Panc1 (cell line): ENCODE results near the gene ARHGEF7. TPM values are rescaled to one million over a fixed set of nuclear protein-coding genes. Genes with fewer than 3 reads are reported as not detected.
"Not testable (repeated sequence)": the region's sequence is repeated elsewhere in the genome, so short reads cannot be mapped to it uniquely, and the experiment has no call there.

Source experiments
- ATAC-seq: fragments of 200-7000 bp; cut with Tn5 transposase; 2 replicates; pipeline ENCODE4 v1.9.1; 2020; ENCODE audit warnings: mild to moderate bottlenecking, moderate library complexity
- BruUV-seq: library from RNA; stranded (reverse); fragments of 400-500 nt; replicated peaks from 2 replicates; lab custom pipeline; 2021; lab: Mats Ljungman, UMichigan
- CTCF ChIA-PET: fragments of 300-600 bp; sonication (Branson Sonifier 250); formaldehyde crosslinking; loops from one replicate; lab custom pipeline; 2022; ENCODE audit warnings: antibody characterized with exemption; lab: Charles Lee
- POLR2A ChIA-PET: fragments of 300-600 bp; sonication (Branson Sonifier 250); formaldehyde crosslinking; loops from one replicate; lab custom pipeline; 2022; ENCODE audit warnings: antibody characterized with exemption; lab: Charles Lee
- DNase-seq: peaks from one replicate; pipeline ENCODE4 v3.0.0-alpha.2; 2010; ENCODE audit warnings: low read depth, low spot score
- H3K27ac ChIP-seq: 2 replicates; pipeline ENCODE4 v1.5.1; 2011; ENCODE audit warnings: mild to moderate bottlenecking, low read length, inconsistent platforms
- H3K27me3 ChIP-seq: fragments of 200-500 bp; sonication (Bioruptor generic); 2 replicates; pipeline ENCODE4 v1.6.0; 2014; ENCODE audit warnings: low read length, inconsistent platforms; ENCODE audit not compliant: control insufficient read depth, insufficient read depth
- H3K36me3 ChIP-seq: fragments of 200-500 bp; sonication (Bioruptor generic); 2 replicates; pipeline ENCODE4 v1.5.1; 2014; ENCODE audit warnings: inconsistent platforms, mild to moderate bottlenecking, low read length, moderate library complexity; ENCODE audit not compliant: control insufficient read depth, insufficient read depth
- H3K4me1 ChIP-seq: 2 replicates; pipeline ENCODE4 v1.5.1; 2011; ENCODE audit warnings: inconsistent platforms, mild to moderate bottlenecking, low read length, moderate library complexity; ENCODE audit not compliant: control insufficient read depth, insufficient read depth
- H3K4me3 ChIP-seq, 2 experiments: 2 replicates each; pipeline ENCODE4 v1.5.1; 2011 to 2012; ENCODE audit warnings: low read depth in 2 of 2, low read length in 2 of 2, mild to moderate bottlenecking in 2 of 2, inconsistent platforms in 1 of 2, moderate library complexity in 1 of 2
- H3K9me3 ChIP-seq: fragments of 200-500 bp; sonication (Bioruptor generic); 2 replicates; pipeline ENCODE4 v1.5.1; 2014; ENCODE audit warnings: low read depth, mild to moderate bottlenecking, inconsistent platforms, low read length, moderate library complexity; ENCODE audit not compliant: control insufficient read depth, insufficient read depth
- CTCF ChIP-seq: fragments of 450-650 bp; IDR thresholded peaks from 2 replicates; pipeline ENCODE4 v1.5.1; 2017; ENCODE audit warnings: mild to moderate bottlenecking
- POLR2AphosphoS5 ChIP-seq: IDR thresholded peaks from 2 replicates; pipeline ENCODE4 v1.6.1; 2012; ENCODE audit warnings: mild to moderate bottlenecking, low read depth, low read length, moderate library complexity
- SIN3A ChIP-seq: IDR thresholded peaks from 2 replicates; pipeline ENCODE4 v1.6.1; 2012; ENCODE audit warnings: low read depth, mild to moderate bottlenecking, low read length, moderate library complexity, borderline replicate concordance; ENCODE audit not compliant: insufficient read depth
- TCF7L2 ChIP-seq: IDR thresholded peaks from 2 replicates; pipeline ENCODE4 v1.6.1; 2011; ENCODE audit warnings: mild to moderate bottlenecking, low read depth, low read length, inconsistent platforms
- in situ Hi-C: cut with HindIII; loops from 2 replicates; pipeline ENCODE4 v1.10.0; 2016; ENCODE audit warnings: low sequenced_read_pairs, low pct_unique_long_range_greater_than_20kb
- intact Hi-C: fragments of 100-400 bp; cut with micrococcal nuclease; formaldehyde crosslinking; loops from one replicate; pipeline ENCODE4 v1.10.0; 2022; ENCODE audit not compliant: unreplicated experiment
- total RNA-seq: library from RNA; stranded (reverse); gene quantifications from one replicate; pipeline ENCODE4 v1.2.1, GENCODE V29; 2021; ENCODE audit not compliant: unreplicated experiment
- TF ChIP-seq, protein P1 (sequence below), 2 experiments: IDR thresholded peaks; 2 replicates each; pipeline ENCODE4 v1.6.1; 2011 to 2012; ENCODE audit warnings: low read depth in 2 of 2, control low read depth in 1 of 2, low read length in 1 of 2, mild to moderate bottlenecking in 1 of 2, moderate library complexity in 1 of 2; ENCODE audit not compliant: insufficient read depth in 1 of 2

The ARHGEF7 gene
- total RNA-seq, 1 experiment from 2014 or later: 36.4 TPM

DNA sequence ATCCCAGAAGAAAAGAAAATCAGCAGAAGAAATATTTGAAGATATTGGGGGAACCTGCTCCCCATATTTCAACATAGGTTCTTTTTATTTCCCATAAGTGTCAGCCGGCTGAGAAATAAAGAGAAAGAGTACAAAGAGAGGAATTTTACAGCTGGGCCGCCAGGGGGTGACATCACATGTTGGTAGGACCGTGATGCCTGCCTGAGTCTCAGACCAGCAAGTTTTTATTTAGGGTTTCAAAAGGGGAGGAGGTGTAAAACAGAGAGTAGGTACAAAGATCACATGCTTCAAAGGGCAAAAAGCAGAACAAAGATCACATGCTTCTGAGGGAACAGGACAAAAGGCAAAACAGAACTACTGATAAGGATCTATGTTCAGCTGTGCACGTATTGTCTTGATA, 44.0 kb upstream of the ARHGEF7 start:
- H3K9me3 ChIP-seq, H3K4me3 ChIP-seq, ATAC-seq, intact Hi-C loops, POLR2A ChIA-PET, H3K36me3 ChIP-seq, H3K27ac ChIP-seq, H3K4me1 ChIP-seq, in situ Hi-C loops, BruUV-seq, DNase-seq, CTCF ChIA-PET, H3K27me3 ChIP-seq: not testable (repeated sequence)
- TF ChIP-seq CTCF: peak; percentile 12; the same call in 1 of the 2 replicates

DNA sequence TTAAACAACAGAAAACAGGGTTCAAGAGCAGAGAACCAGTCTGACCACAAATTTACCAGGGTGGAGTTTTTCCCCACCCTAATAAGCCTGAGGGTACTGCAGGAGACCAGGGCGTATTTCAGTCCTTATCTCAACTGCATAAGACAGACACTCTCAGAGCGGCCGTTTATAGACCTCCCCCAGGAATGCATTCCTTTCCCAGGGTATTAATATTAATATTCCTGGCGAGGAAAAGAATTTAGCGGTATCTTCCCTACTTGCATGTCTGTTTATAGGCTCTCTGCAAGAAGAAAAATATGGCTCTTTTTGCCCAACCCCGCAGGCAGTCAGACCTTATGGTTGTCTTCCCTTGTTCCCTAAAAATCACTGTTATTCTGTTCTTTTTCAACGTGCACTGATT, 43.6 kb upstream of the ARHGEF7 start:
- ATAC-seq, H3K27me3 ChIP-seq, CTCF ChIA-PET, in situ Hi-C loops, H3K9me3 ChIP-seq, H3K27ac ChIP-seq, H3K36me3 ChIP-seq, POLR2A ChIA-PET, intact Hi-C loops, H3K4me3 ChIP-seq, BruUV-seq, H3K4me1 ChIP-seq, DNase-seq: not testable (repeated sequence)

DNA sequence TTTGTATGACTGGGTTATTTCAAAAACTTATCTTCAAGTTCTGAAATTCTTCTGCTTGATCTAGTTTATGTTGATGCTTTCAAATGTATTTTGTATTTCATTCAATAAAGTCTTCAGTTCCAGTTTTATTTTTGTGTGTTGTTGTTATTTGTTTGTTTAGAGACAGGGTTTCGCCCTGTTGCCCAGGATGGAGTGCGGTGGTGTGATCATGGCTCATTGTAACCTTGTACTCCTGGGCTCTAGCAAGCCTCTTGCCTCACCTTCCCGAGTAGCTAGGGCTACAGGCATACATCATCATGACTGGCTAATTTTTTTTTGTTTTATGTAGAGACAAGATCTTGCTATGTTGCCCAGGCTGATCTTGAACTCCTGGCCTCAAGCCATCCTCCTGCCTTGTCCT, 40.3 kb upstream of the ARHGEF7 start:
- no peaks in the 10 kb centered on the region for H3K4me1 ChIP-seq
- H3K27ac ChIP-seq: no peak overlapping the region
- H3K36me3 ChIP-seq: no peaks in the 10 kb centered on the region
- H3K9me3 ChIP-seq: no peaks in the 10 kb centered on the region
- in situ Hi-C loops: no loop called here
- ATAC-seq (no peak), DNase-seq (no peak)
- intact Hi-C loops: no loop called here
- BruUV-seq: no TSS peak
- H3K27me3 ChIP-seq: no peaks in the 10 kb centered on the region
- no peak for TF ChIP-seq CTCF
- TF ChIP-seq, protein P1, sequence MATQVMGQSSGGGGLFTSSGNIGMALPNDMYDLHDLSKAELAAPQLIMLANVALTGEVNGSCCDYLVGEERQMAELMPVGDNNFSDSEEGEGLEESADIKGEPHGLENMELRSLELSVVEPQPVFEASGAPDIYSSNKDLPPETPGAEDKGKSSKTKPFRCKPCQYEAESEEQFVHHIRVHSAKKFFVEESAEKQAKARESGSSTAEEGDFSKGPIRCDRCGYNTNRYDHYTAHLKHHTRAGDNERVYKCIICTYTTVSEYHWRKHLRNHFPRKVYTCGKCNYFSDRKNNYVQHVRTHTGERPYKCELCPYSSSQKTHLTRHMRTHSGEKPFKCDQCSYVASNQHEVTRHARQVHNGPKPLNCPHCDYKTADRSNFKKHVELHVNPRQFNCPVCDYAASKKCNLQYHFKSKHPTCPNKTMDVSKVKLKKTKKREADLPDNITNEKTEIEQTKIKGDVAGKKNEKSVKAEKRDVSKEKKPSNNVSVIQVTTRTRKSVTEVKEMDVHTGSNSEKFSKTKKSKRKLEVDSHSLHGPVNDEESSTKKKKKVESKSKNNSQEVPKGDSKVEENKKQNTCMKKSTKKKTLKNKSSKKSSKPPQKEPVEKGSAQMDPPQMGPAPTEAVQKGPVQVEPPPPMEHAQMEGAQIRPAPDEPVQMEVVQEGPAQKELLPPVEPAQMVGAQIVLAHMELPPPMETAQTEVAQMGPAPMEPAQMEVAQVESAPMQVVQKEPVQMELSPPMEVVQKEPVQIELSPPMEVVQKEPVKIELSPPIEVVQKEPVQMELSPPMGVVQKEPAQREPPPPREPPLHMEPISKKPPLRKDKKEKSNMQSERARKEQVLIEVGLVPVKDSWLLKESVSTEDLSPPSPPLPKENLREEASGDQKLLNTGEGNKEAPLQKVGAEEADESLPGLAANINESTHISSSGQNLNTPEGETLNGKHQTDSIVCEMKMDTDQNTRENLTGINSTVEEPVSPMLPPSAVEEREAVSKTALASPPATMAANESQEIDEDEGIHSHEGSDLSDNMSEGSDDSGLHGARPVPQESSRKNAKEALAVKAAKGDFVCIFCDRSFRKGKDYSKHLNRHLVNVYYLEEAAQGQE (IDR thresholded peaks at IDR 0.05; ENCODE audit: insufficient read depth in 1 of 2, low read depth in 2 of 2, low read length in 1 of 2): no peak
- TF ChIP-seq TCF7L2: no peak
- no peak for TF ChIP-seq POLR2AphosphoS5
- no peak for TF ChIP-seq SIN3A
- H3K4me3 ChIP-seq: no peak overlapping the region
- POLR2A ChIA-PET: no interaction called here
- CTCF ChIA-PET: no interaction called here
